HCT116 (cell line): ENCODE data around the gene FTO. TPM values are rescaled to one million over a fixed set of nuclear protein-coding genes. Genes with fewer than 3 reads are reported as not detected.

ENCODE experiments used
- ATAC-seq: fragments of 200-7000 bp; cut with Tn5 transposase; 2 replicates; pipeline ENCODE4 v1.9.1; 2020; ENCODE audit warnings: mild to moderate bottlenecking, moderate library complexity
- BruUV-seq: library from RNA; stranded (reverse); fragments of 400-500 nt; replicated peaks from 2 replicates; lab custom pipeline; 2021; lab: Mats Ljungman, UMichigan
- CTCF ChIA-PET: fragments of 300-600 bp; sonication (Branson Sonifier 250); formaldehyde crosslinking; loops from one replicate; lab custom pipeline; 2021; ENCODE audit warnings: antibody characterized with exemption; lab: Charles Lee
- POLR2A ChIA-PET: fragments of 300-600, 350-600 bp; sonication (Branson Sonifier 250); formaldehyde crosslinking; loops from one replicate; lab custom pipeline; 2021; ENCODE audit warnings: antibody characterized with exemption; lab: Charles Lee
- RAD21 ChIA-PET, 2 experiments: fragments of 300-600 bp; sonication (Branson Sonifier 250); formaldehyde crosslinking; loops; one replicate each; lab custom pipeline; 2023; ENCODE audit warnings: low total read pairs in 2 of 2; ENCODE audit not compliant: uncharacterized antibody in 2 of 2, unreplicated experiment in 2 of 2, low non-redundant PET in 1 of 2; lab: Charles Lee
- DNase-seq: peaks from one replicate; pipeline ENCODE4 v3.0.0-alpha.2; 2010; ENCODE audit warnings: low read depth, low spot score
- H2AFZ ChIP-seq: fragments of 200-600 bp; shearing (Covaris generic), sonication (generic); 2 replicates; pipeline ENCODE4 v1.6.1; 2017; ENCODE audit warnings: low read depth, mixed run types, mixed read lengths, antibody characterized with exemption, low read length; ENCODE audit not compliant: poor library complexity, severe bottlenecking
- H3K27ac ChIP-seq: 2 replicates; pipeline ENCODE4 v1.5.1; 2012; ENCODE audit warnings: low read depth, low read length
- H3K27me3 ChIP-seq: fragments of 200-600 bp; sonication (generic); 2 replicates; pipeline ENCODE4 v1.6.1; 2016; ENCODE audit warnings: mixed run types, low read length, mixed read lengths; ENCODE audit not compliant: insufficient read depth
- H3K36me3 ChIP-seq, 2 experiments: fragments of 200-500 bp in 1 of 2; fragments of 200-600 bp in 1 of 2; sonication (Bioruptor generic) in 1 of 2; sonication (generic) in 1 of 2; 2 replicates each; pipeline versions ENCODE4 v1.5.1 to v1.6.1; 2014 to 2016; ENCODE audit warnings: low read length in 2 of 2, inconsistent platforms in 1 of 2, mixed read lengths in 1 of 2, mixed run types in 1 of 2; ENCODE audit not compliant: insufficient read depth in 2 of 2, control insufficient read depth in 1 of 2
- H3K4me1 ChIP-seq, 2 experiments: fragments of 200-600 bp in 1 of 2; sonication (generic) in 1 of 2; 2 replicates each; pipeline versions ENCODE4 v1.5.1 to v1.6.1; 2012 to 2017; ENCODE audit warnings: low read length in 2 of 2, inconsistent platforms in 1 of 2, mild to moderate bottlenecking in 1 of 2, mixed read lengths in 1 of 2, mixed run types in 1 of 2, moderate library complexity in 1 of 2; ENCODE audit not compliant: insufficient read depth in 2 of 2, control insufficient read depth in 1 of 2
- H3K4me2 ChIP-seq: fragments of 200-600 bp; sonication (generic); 2 replicates; pipeline ENCODE4 v1.6.1; 2017; ENCODE audit warnings: mixed run types, low read length, mixed read lengths
- H3K4me3 ChIP-seq, 2 experiments: fragments of 200-600 bp in 1 of 2; sonication (generic) in 1 of 2; replicated peaks in 1 of 2; 2 replicates each; pipeline ENCODE4 v1.5.1; 2011 to 2016; ENCODE audit warnings: low read length in 2 of 2, control low read depth in 1 of 2, low read depth in 1 of 2, mild to moderate bottlenecking in 1 of 2, mixed read lengths in 1 of 2, mixed run types in 1 of 2
- H3K79me2 ChIP-seq: fragments of 200-600 bp; sonication (generic); 2 replicates; pipeline ENCODE4 v1.6.1; 2017; ENCODE audit warnings: mild to moderate bottlenecking, mixed run types, low read length, moderate library complexity, mixed read lengths; ENCODE audit not compliant: insufficient read depth
- H3K9ac ChIP-seq: fragments of 200-600 bp; sonication (generic); 2 replicates; pipeline ENCODE4 v1.6.1; 2016; ENCODE audit warnings: low read length, mixed read lengths
- H3K9me2 ChIP-seq: fragments of 200-600 bp; sonication (generic), shearing (Covaris generic); 2 replicates; pipeline ENCODE4 v1.6.1; 2017; ENCODE audit warnings: mixed run types, mild to moderate bottlenecking, moderate library complexity; ENCODE audit not compliant: insufficient read depth
- H3K9me3 ChIP-seq, 2 experiments: fragments of 200-500 bp in 1 of 2; fragments of 200-600 bp in 1 of 2; sonication (Bioruptor generic) in 1 of 2; sonication (generic) in 1 of 2; 2 replicates each; pipeline ENCODE4 v1.6.1; 2014 to 2017; ENCODE audit warnings: low read length in 2 of 2, mixed read lengths in 2 of 2, inconsistent platforms in 1 of 2, low read depth in 1 of 2, mild to moderate bottlenecking in 1 of 2, mixed run types in 1 of 2, moderate library complexity in 1 of 2; ENCODE audit not compliant: control insufficient read depth in 1 of 2, insufficient read depth in 1 of 2
- H4K20me1 ChIP-seq: fragments of 200-600 bp; sonication (generic), shearing (Covaris generic); 2 replicates; pipeline ENCODE4 v1.6.1; 2017; ENCODE audit warnings: mixed run types, mild to moderate bottlenecking, moderate library complexity; ENCODE audit not compliant: insufficient read depth
- CBX3 ChIP-seq: IDR thresholded peaks from 2 replicates; pipeline ENCODE4 v1.6.1; 2012; ENCODE audit warnings: low read depth
- EGR1 ChIP-seq: IDR thresholded peaks from 2 replicates; pipeline ENCODE4 v1.6.1; 2012; ENCODE audit warnings: low read depth
- ELF1 ChIP-seq: IDR thresholded peaks from 2 replicates; pipeline ENCODE4 v1.6.1; 2012; ENCODE audit warnings: low read depth, borderline replicate concordance
- EZH2 ChIP-seq: fragments of 200-600 bp; sonication (generic); IDR thresholded peaks from 2 replicates; pipeline ENCODE4 v1.6.1; 2017; ENCODE audit warnings: antibody characterized with exemption, mixed run types
- EZH2phosphoT487 ChIP-seq: fragments of 200-600 bp; IDR thresholded peaks from 2 replicates; pipeline ENCODE4 v1.6.1; 2018; ENCODE audit warnings: antibody characterized with exemption, borderline replicate concordance
- FOSL1 ChIP-seq: IDR thresholded peaks from 2 replicates; pipeline ENCODE4 v1.6.1; 2012; ENCODE audit warnings: low read depth
- RAD21 ChIP-seq: IDR thresholded peaks from 2 replicates; pipeline ENCODE4 v1.6.1; 2012; ENCODE audit warnings: low read depth, mild to moderate bottlenecking
- REST ChIP-seq: IDR thresholded peaks from 2 replicates; pipeline ENCODE4 v1.6.1; 2012; ENCODE audit warnings: low read depth
- SP1 ChIP-seq: IDR thresholded peaks from 2 replicates; pipeline ENCODE4 v1.6.1; 2012; ENCODE audit warnings: low read depth
- SRF ChIP-seq: IDR thresholded peaks from 2 replicates; pipeline ENCODE4 v1.6.1; 2012; ENCODE audit warnings: low read depth
- TCF7L2 ChIP-seq: IDR thresholded peaks from 2 replicates; pipeline ENCODE4 v1.7.0; 2011; ENCODE audit warnings: borderline replicate concordance, inconsistent platforms; ENCODE audit not compliant: insufficient read depth, insufficient read length; ENCODE audit errors: extremely low read depth
- YY1 ChIP-seq: IDR thresholded peaks from 2 replicates; pipeline ENCODE4 v1.6.1; 2011; ENCODE audit warnings: low read length, low read depth, moderate library complexity, mild to moderate bottlenecking; ENCODE audit not compliant: insufficient replicate concordance; ENCODE audit errors: extremely low read depth
- ZFX ChIP-seq: fragments of 450-650 bp; IDR thresholded peaks from 2 replicates; pipeline ENCODE4 v1.6.1; 2017
- ZNF274 ChIP-seq: fragments of 200-500 bp; sonication (Bioruptor generic); IDR thresholded peaks from 2 replicates; pipeline ENCODE4 v1.6.1; 2014; ENCODE audit warnings: mild to moderate bottlenecking, low read depth, low read length, inconsistent platforms
- intact Hi-C: fragments of 100-400 bp; cut with micrococcal nuclease; formaldehyde crosslinking; loops from 2 replicates; pipeline ENCODE4 v1.10.0; 2022
- total RNA-seq: library from RNA; stranded (reverse); gene quantifications from one replicate; pipeline ENCODE4 v1.2.1, GENCODE V29; 2021; ENCODE audit not compliant: unreplicated experiment
- TF ChIP-seq, protein P1 (sequence below): IDR thresholded peaks from 2 replicates; pipeline ENCODE4 v1.6.1; 2011; ENCODE audit warnings: mild to moderate bottlenecking, low read length, moderate library complexity; ENCODE audit not compliant: insufficient replicate concordance; ENCODE audit errors: extremely low read depth
- TF ChIP-seq, protein P2 (sequence below): IDR thresholded peaks from 2 replicates; pipeline ENCODE4 v1.6.1; 2012

The FTO gene
- total RNA-seq, 1 experiment from 2014 or later = 55.2 TPM

- BruUV-seq = no TSS peak
- H3K9ac ChIP-seq = no peak overlapping the region
- RAD21 ChIA-PET = interaction anchor here in 1 of 2 experiments (0.7 kb wide), 1 partner anchor 323 kb away, joined by 4 read pairs; no protein-coding TSS in a partner anchor
- no peaks in the 10 kb centered on the region for H3K36me3 ChIP-seq
- CTCF ChIA-PET = no interaction called here
- no peaks in the 10 kb centered on the region for H3K27me3 ChIP-seq
- intact Hi-C loops = no loop called here
- no peak overlapping the region for H2AFZ ChIP-seq
- H4K20me1 ChIP-seq = 0 out of 2 replicates have a peak, but pooled peaks cover 4% of the 10 kb centered on the region
- 0 out of 2 replicates have a peak, but pooled peaks cover 3% of the 10 kb centered on the region for H3K9me2 ChIP-seq
- H3K9me3 ChIP-seq = no peaks in the 10 kb centered on the region
- ATAC-seq (no peak), DNase-seq (no peak)
- peak overlapping the region; percentile 42; the same call in 1 of the 2 replicates for H3K4me2 ChIP-seq
- H3K4me3 ChIP-seq = no peak overlapping the region
- H3K79me2 ChIP-seq = 0 out of 2 replicates have a peak, but pooled peaks cover 13% of the 10 kb centered on the region
- no peak for TF ChIP-seq SRF
- TF ChIP-seq ZNF274 = no peak
- no peak for TF ChIP-seq SP1
- TF ChIP-seq TCF7L2 = no peak
- TF ChIP-seq EGR1 = no peak
- no peak for TF ChIP-seq EZH2
- TF ChIP-seq CBX3 = no peak
- no peak for TF ChIP-seq REST
- no peak for TF ChIP-seq EZH2phosphoT487
- TF ChIP-seq, protein P1, sequence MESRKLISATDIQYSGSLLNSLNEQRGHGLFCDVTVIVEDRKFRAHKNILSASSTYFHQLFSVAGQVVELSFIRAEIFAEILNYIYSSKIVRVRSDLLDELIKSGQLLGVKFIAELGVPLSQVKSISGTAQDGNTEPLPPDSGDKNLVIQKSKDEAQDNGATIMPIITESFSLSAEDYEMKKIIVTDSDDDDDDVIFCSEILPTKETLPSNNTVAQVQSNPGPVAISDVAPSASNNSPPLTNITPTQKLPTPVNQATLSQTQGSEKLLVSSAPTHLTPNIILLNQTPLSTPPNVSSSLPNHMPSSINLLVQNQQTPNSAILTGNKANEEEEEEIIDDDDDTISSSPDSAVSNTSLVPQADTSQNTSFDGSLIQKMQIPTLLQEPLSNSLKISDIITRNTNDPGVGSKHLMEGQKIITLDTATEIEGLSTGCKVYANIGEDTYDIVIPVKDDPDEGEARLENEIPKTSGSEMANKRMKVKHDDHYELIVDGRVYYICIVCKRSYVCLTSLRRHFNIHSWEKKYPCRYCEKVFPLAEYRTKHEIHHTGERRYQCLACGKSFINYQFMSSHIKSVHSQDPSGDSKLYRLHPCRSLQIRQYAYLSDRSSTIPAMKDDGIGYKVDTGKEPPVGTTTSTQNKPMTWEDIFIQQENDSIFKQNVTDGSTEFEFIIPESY = no peak
- TF ChIP-seq RAD21 = no peak
- TF ChIP-seq FOSL1 = no peak
- no peak for TF ChIP-seq YY1
- TF ChIP-seq ELF1 = no peak
- TF ChIP-seq, protein P2, sequence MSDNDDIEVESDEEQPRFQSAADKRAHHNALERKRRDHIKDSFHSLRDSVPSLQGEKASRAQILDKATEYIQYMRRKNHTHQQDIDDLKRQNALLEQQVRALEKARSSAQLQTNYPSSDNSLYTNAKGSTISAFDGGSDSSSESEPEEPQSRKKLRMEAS = no peak
- TF ChIP-seq ZFX = no peak
- POLR2A ChIA-PET = no interaction called here
- peaks cover 49 to 50% of the 10 kb centered on the region in 2 experiments for H3K4me1 ChIP-seq
- H3K27ac ChIP-seq = no peak overlapping the region; the same call in 1 of the 2 replicates
Observed at GRCh38 chr16:53785044-53785443, 81.1 kb downstream of the FTO start.
